Stimulated activated CD8-positive, alpha-beta memory T cell treated with anti-CD3 and anti-CD28 coated beads, Interleukin-15, amount 100 ng/mL, for 48 hours (primary cell): ENCODE measurements around the gene ZNF358.

Source experiments
- DNase-seq, 2 donors: peaks; one replicate each; pipeline ENCODE4 v3.0.0-alpha.2; 2020; ENCODE audit warnings: low read depth in 2 of 2

The ZNF358 gene

DNA sequence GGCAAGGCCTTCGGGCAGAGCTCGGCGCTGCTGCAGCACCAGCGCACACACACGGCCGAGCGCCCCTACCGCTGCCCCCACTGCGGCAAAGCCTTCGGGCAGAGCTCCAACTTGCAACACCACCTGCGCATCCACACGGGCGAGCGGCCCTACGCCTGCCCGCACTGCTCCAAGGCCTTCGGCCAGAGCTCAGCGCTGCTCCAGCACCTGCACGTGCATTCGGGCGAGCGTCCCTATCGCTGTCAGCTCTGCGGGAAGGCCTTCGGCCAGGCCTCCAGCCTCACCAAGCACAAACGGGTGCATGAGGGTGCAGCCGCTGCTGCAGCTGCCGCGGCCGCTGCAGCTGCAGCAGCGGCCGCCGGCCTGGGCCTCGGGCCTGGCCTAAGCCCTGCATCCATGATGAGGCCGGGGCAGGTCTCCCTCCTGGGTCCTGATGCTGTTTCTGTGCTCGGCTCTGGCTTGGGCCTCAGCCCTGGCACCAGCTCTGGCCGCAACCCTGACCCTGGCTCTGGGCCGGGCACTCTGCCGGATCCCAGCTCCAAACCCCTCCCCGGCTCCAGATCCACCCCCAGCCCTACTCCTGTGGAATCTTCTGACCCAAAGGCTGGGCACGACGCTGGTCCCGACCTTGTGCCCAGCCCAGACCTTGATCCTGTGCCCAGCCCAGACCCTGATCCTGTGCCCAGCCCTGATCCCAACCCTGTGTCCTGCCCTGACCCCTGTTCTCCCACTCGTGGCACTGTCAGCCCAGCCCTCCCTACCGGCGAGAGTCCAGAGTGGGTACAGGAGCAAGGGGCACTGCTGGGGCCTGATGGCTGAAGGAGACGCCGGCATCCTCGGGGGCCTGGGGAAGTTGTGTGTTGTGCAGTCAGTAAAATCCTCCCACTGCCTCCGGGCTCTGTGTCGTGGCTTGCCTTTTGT, 4.5 kb downstream of the ZNF358 start:
- no peak for DNase-seq

DNA sequence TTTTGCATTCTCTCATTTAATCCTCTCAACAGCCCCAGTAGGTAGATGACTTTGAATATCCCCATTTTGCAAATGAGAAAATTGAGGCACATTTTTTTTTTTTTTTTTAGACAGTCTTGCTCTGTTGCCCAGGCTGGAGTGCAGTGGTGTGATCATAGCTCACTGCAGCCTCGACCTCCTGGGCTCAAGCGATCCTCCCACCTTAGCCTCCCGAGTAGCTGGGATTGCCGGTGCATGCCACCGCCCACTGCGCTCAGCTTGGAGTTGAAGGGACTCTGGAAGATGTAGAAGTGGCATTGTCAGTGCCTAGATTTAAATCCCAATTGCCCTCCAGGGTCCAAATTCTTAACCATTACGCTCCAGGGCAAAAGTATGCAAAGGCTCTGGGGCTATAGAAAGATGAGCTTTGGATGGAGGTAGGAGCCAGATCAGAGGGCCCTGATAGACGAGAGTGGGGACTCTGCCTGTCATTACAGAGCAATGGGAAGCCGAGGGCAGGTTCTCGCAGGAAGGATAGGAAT, 5.7 kb downstream of the ZNF358 start:
- DNase-seq = no peak

DNA sequence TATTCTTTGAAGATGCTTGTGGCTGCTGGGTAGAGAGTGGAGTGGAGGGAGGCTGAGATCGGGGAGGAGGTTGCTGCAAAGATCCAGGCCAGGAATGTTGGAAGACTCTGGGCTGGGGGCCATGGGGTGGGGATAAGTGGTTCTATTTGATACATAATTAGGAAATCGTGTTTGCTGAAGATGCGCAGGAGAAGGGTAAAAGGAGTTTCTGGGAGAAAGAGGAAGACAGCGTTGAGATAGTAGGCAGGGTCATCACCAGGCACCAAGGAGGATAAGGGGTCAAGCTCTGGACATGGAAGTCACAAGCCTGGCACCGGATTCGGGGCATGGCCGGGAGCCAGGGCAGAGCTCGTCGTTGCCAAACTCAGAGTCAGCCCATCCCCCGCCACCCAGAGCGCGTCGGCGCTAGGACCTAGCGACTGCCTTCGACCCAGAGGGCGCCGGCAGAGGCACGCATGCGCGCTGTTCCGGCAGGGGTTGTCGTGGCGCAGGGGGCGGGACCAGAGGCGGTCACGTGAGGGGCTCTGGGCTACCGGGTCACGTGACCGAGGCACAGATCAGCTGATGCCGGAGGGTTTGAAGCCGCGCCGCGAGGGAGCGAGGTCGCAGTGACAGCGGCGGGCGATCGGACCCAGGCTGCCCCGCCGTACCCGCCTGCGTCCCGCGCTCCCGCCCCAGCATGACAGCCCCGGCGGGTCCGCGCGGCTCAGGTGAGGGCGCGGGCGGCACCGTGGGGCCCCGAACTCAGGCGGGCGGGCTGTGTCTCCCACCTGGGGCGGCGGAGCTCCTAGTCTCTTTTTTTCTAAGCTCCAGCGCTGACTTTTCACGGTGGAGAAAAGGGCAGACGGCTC, 6.4 kb downstream of the ZNF358 start, which contains the start of gene MCOLN1:
Gene MCOLN1, plus strand, starts transcription at position 553 of the 851 bp plus-strand sequence. Its CDS starts 127 bp downstream, at position 680.
- DNase-seq = peak; percentile 99 to 100

DNA sequence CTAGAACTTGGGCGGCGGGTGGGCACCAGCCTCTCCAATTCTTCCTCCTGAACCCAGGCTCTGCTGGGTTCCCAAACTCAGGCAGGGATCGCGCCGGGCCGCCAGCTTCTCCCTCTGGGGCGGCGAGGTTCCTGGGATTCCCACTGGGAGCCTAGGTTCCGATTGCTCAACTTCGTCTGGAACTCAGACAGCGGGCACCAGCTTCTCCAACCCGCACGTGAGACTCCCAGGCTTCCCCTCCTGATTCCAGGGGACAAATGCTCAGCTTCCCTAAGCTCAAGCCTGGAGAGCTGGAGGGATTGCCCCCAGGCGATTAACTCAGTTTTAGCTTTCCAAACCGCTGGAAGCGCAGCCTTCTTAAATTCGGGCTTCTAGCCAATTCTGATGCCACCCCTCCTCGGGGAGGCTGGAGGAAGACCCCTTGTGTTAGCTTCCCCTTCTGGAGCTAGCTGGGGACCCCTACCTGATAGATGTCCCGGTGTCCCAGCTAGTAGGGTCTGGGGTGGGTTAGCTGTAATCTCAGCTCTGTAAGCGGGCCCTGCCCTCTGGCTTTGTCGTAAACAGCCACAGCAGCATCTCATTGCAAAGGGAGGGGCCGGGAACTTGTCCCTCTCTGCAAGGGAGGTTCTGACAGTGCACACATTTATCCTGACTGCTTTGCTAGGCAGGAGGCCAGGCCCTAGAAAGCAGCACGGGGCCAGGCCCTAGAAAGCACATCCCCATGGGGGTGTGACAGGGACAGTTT, 7.2 kb downstream of the ZNF358 start:
- no peak for DNase-seq

DNA sequence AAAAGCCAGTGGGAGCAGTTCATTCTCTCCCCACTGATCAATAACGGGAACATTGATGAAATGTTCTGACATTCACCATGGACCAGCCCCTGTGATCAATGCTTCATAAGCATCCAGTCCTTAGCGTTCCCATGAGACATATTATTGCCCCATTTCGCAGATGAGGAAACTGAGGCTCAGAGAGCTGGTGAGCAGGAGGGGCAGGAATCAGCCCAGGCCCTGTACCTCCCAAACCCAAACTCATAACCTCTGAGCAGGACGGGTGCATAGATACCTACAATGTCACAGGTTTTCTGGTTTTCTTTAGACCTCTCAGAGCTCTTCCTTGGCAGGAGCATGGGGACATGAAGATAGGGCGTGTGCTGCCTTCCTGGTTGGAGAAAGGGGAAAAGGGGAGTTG, 8.6 kb downstream of the ZNF358 start:
- no peak for DNase-seq

DNA sequence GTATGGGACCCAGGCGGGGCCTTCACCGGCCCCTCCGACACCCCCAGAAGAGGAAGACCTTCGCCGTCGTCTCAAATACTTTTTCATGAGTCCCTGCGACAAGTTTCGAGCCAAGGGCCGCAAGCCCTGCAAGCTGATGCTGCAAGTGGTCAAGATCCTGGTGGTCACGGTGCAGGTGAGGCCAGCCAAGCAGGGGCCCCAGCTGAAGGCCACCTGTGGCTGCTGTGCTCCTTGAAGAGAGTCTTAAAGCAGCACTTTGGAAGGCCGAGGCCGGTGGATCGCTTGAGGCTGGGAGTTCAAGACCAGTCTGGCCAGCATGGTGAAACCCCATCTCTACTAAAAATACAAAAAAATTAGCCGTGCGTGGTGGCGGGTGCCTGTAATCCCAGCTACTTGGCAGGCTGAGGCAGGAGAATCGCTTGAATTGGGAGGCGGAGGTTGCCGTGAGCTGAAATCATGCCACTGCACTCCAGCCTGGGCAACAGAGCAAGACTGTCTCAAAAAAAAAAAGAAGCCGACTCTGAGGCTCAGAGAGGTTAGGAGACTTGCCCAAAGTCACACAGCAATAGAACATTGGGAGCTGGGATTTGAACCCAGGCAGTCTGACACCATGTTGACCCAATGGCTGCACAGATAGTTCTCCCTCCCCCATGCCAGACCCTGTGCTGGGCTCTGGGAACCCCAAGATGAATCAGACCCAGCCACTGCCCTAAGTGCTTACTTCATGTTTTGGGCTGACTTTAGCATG, 9.3 kb downstream of the ZNF358 start:
- DNase-seq = no peak

DNA sequence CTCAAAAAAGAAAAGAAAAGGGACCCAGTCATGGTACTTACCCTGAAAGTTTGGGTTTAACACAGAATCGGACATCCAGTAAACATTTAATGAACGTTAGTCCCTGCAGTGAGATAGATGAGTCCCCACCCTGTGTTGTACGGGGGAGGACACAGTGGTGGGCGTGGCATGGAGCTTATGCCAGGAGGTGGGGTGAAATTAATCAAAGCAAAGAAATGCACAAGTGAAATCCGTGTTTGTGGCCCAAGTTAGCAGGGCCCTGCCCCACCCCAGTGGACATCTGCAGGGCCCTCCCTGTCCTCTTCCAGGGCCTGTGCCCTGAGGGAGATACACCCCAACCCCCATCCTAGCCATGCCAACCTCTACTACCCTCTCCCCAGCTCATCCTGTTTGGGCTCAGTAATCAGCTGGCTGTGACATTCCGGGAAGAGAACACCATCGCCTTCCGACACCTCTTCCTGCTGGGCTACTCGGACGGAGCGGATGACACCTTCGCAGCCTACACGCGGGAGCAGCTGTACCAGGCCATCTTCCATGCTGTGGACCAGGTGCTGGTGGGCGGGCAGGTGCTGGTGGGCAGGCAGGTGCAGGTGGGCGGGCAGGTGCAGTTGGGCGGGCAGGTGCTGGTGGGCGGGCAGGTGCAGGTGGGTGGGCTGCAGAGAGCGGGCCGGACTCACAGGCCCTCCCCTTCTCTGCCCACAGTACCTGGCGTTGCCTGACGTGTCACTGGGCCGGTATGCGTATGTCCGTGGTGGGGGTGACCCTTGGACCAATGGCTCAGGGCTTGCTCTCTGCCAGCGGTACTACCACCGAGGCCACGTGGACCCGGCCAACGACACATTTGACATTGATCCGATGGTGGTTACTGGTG, 10.4 kb downstream of the ZNF358 start:
- no peak for DNase-seq

DNA sequence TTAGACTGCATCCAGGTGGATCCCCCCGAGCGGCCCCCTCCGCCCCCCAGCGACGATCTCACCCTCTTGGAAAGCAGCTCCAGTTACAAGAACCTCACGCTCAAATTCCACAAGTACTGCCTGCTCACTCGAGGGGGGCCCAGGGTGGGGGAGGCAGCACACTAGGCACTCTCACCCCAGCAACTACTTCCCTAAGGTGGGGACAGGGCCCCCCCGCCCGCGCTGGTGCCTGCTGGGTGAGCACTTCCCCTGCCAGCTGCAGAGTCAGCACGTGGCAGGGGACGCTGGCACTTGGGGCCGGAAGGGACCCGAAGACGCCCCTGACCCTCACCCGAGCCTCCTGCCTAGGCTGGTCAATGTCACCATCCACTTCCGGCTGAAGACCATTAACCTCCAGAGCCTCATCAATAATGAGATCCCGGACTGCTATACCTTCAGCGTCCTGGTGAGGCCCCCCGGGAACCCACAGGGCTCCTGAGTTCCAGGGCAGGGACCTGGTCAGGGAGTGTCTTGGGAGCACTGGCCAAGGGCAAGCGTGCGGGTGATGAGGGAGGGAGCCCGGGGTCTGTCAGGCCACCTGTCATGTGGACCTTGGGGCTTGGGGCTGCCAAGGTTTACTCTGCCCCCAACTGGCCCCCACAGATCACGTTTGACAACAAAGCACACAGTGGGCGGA, 11.8 kb downstream of the ZNF358 start:
- no peak for DNase-seq

DNA sequence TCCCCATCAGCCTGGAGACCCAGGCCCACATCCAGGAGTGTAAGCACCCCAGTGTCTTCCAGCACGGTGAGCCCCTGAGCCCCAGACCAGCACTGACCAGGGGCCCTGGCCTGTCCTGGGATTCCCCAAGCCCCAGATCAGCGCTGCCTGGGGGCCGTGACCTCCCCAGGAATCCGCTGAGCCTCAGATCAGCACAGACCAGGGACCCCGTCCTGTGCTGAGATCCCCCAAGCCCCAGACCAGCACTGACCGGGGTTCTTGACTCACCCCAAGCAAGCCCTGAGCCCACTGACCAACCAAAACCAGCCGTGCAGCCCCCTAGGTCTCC, 12.3 kb downstream of the ZNF358 start:
- DNase-seq = no peak

DNA sequence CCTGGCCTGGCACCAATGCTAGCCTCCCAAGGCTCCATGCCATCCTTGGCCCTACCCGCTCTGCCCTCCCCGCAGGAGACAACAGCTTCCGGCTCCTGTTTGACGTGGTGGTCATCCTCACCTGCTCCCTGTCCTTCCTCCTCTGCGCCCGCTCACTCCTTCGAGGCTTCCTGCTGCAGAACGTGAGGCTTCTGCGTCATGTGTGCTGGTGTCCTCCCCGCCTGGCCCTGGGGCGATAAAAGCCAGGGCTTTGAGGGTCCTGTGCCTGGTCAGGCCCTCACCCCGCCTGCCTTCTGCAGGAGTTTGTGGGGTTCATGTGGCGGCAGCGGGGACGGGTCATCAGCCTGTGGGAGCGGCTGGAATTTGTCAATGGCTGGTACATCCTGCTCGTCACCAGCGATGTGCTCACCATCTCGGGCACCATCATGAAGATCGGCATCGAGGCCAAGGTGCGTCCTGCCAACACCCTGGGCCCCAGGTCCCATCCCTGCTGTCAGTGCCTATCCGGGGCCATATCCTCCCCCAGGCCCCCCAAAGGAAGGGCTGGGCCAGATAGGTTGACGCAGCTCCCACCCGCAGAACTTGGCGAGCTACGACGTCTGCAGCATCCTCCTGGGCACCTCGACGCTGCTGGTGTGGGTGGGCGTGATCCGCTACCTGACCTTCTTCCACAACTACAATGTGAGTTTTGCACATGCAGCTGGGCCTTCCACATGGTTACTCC, 12.8 kb downstream of the ZNF358 start:
- DNase-seq = no peak

DNA sequence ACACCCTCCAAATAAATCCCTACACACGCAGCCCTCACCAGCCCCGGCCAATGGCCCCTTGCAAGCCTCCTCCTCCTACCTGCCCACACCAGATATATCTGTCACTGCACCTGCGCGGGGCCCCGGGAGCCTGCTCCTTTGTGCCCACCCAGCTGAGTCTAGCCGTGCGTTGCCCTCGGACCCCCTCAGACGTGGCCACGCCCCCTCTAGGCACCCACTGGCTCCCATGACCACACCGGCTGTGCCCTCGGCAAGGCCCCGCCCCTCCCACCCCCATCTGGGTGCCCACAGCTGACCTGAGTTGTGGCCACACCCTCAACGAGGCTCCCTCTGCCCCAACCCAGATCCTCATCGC, 13.3 kb downstream of the ZNF358 start:
- no peak for DNase-seq

DNA sequence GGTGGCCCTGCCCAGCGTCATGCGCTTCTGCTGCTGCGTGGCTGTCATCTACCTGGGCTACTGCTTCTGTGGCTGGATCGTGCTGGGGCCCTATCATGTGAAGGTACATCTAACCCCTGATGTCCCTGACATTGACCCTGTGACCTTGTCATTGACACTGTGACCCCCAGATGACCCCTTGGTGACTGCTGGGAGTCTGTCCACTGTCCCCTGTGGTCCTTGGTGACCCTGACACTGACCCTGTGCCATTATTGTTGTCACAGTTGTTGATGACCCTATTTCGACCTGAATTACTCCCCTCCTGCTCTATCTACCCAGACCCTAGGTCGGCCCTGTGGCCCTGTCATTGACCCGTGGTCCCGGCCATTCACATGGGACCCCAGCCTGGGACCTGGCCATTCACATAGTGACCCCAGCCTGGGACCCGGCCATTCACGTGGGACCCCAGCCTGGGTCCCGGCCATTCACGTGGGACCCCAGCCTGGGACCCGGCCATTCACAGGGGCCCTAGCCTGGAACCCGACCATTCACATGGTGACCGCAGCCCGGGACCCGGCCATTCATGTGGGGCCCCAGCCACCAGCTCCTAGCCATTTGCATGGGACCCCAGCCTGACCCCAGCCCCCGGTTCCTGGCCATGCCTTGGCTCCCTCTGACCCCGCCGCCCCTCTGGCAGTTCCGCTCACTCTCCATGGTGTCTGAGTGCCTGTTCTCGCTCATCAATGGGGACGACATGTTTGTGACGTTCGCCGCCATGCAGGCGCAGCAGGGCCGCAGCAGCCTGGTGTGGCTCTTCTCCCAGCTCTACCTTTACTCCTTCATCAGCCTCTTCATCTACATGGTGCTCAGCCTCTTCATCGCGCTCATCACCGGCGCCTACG, 13.9 kb downstream of the ZNF358 start:
- no peak for DNase-seq

DNA sequence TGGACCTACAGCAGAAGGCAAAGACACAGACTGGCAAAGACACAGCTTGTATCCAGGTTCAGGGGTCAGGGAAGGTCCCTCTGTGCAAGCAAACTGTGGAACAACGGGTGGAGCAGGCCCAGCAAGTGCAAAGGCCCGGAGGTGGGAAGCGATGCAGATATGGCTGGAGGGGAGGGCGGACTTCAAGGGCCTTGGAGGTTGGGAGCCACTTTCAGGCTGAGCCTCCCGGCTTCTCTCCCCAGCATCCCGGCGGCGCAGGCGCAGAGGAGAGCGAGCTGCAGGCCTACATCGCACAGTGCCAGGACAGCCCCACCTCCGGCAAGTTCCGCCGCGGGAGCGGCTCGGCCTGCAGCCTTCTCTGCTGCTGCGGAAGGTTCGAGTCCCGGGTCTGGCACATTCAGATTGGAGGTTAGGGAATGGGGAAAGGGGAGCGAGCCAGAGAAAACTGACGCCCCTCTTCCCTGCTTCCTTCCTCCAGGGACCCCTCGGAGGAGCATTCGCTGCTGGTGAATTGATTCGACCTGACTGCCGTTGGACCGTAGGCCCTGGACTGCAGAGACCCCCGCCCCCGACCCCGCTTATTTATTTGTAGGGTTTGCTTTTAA, 17.5 kb downstream of the ZNF358 start:
- no peak for DNase-seq

DNA sequence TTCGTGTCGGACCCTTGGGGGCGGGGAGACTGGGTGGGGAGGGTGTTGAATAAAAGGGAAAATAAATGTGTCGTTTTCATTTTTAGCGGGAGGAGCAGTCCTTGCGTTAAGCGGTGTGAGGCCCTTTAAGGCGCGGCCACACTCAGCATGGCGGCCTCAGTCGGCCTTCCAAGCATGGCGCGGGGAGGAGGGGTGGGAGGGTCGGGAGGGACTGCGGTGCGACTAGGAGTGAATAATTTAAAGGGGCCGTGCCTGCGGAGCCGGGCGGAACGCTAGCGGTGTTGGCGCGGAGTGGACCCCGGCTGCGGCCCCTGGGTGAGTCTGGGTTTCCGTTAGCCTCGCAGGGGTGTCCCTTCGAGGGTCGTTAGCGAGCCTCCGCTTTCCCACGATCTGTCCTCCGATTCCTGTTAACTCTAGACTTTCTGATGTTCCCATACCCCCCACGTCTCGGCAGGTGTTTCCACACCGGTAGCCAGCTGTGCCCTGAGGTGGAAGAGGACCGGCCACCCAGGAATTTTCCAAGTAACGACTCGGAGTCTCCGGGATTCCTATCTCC, 18.1 kb downstream of the ZNF358 start:
- peak; percentile 64 to 79 for DNase-seq

DNA sequence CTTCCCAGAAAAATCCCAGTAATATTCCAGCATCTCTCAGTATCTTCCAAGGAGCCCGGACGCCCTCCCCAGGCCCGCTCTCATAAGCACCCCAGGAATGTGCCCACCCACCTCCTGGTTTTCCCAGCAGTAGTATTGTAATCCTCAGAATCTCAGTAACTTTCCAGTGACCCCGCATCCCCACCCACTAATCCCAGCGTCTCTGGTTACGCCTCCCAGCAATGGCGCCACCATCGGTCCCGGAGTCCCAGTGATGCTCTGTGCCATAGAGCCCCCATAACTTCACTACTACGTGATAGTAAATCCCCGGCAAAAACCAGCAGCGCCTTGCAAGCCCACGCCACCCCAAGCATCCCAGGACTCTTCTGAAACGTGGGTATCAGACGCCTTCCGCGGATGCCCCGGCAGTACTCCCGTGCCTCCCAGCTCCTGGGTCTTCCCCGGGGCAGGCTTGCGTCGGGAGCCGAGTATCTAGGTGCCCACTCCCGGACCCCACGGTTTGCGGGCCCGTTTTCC, 18.7 kb downstream of the ZNF358 start:
- peak in 1 of 2 donors; percentile 23 for DNase-seq

DNA sequence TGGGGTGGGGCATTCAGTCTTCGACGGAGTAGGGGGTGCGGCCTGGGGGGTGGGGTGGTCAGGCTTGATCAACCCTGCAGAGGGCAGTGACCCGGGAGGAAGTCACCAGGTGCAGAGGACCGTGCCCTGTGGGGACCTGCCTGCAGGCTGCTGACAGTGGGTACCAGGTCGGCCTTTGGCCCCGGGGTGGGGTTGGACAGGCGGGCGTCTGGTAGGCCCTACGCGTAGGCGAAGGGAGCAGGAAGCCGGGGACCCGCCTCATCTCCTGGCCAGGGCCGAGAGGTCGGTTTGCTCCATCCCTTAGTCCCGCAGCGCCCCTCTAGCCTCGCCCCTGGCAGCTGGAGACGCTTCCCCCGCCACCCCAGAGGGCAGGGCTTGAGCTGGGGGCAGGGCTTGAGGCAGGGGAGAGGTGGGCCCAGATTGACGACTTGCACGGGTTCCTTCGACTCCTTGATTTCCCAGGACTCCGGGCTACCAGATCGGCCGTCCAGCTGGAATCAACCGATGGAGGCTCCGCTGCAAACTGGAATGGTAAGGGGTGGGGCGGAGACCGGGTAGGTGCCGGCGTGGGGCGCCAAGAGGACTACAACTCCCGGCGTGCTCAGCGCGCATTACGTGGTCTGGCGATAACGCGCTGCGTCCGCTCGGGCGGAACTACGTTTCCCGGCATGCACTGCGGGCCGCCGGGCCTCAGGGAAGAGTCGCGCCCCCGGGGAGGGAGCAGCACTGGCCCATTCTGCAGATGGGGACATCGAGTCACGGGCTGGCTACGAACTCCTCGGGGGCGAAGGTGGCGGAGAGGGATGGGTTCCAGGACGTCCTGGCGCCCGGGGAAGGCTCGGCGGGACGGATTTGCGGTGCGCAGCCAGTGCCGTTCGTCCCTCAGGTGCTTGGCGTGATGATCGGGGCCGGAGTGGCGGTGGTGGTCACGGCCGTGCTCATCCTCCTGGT, 19.4 kb downstream of the ZNF358 start, which contains the start of gene PNPLA6:
Gene PNPLA6, plus strand, starts transcription at position 671 of the 951 bp plus-strand sequence. Its CDS starts 72 bp downstream, at position 743.
- DNase-seq = peak; percentile 89 to 91
